WTC11 (cell line): ENCODE measurements around the gene LY6G5C. TPM values are rescaled to one million over a fixed set of nuclear protein-coding genes. Genes with fewer than 3 reads are reported as not detected.

Experiments
- ATAC-seq: fragments of 200-7000 bp; cut with Tn5 transposase; 2 replicates; pipeline ENCODE4 v1.10.0; 2021; ENCODE audit warnings: mild to moderate bottlenecking, moderate library complexity
- CTCF ChIA-PET: fragments of 300-600 bp; sonication (Branson Sonifier 250); formaldehyde crosslinking; loops from one replicate; lab custom pipeline; 2021; ENCODE audit warnings: antibody characterized with exemption; lab: Charles Lee
- POLR2A ChIA-PET: fragments of 350-600 bp; sonication (Branson Sonifier 250); formaldehyde crosslinking; loops from one replicate; lab custom pipeline; 2021; ENCODE audit warnings: antibody characterized with exemption; lab: Charles Lee
- DNase-seq: peaks from one replicate; pipeline ENCODE4 v3.0.0; 2021; ENCODE audit warnings: low spot score
- H3K27ac Mint-ChIP-seq: 2 replicates; pipeline ENCODE4 v1.8.0; 2021; ENCODE audit warnings: mixed read lengths
- H3K27me3 Mint-ChIP-seq: 2 replicates; pipeline ENCODE4 v1.8.0; 2021; ENCODE audit warnings: low read depth, mild to moderate bottlenecking, moderate library complexity, mixed read lengths
- H3K36me3 Mint-ChIP-seq: 2 replicates; pipeline ENCODE4 v1.8.0; 2021; ENCODE audit warnings: mixed read lengths
- H3K4me1 Mint-ChIP-seq: 2 replicates; pipeline ENCODE4 v1.8.0; 2022; ENCODE audit warnings: mixed read lengths
- H3K4me3 Mint-ChIP-seq: 2 replicates; pipeline ENCODE4 v1.8.0; 2021; ENCODE audit warnings: mild to moderate bottlenecking, moderate library complexity, mixed read lengths
- H3K9me3 Mint-ChIP-seq: 2 replicates; pipeline ENCODE4 v1.8.0; 2021; ENCODE audit warnings: mixed read lengths
- ATF6 ChIP-seq: sonication (generic); formaldehyde crosslinking; IDR thresholded peaks from 2 replicates; pipeline ENCODE4 v1.8.1; 2023; ENCODE audit warnings: mild to moderate bottlenecking, missing genetic modification reagents
- CREB1 ChIP-seq: sonication (generic); formaldehyde crosslinking; IDR thresholded peaks from 2 replicates; pipeline ENCODE4 v1.8.0; 2023; ENCODE audit warnings: mild to moderate bottlenecking, missing genetic modification reagents
- EMX1 ChIP-seq: fragments of 250-450 bp; sonication (Bioruptor Pico); IDR thresholded peaks from 2 replicates; pipeline ENCODE4 v1.8.0; 2021; ENCODE audit warnings: mild to moderate bottlenecking
- ETV6 ChIP-seq: sonication (generic); formaldehyde crosslinking; IDR thresholded peaks from 2 replicates; pipeline ENCODE4 v1.8.1; 2022; ENCODE audit warnings: mild to moderate bottlenecking, missing genetic modification reagents
- FOXK1 ChIP-seq: sonication (generic); formaldehyde crosslinking; IDR thresholded peaks from 2 replicates; pipeline ENCODE4 v1.8.0; 2022; ENCODE audit warnings: mild to moderate bottlenecking, moderate library complexity, missing genetic modification reagents
- GTF2I ChIP-seq: fragments of 250-450 bp; sonication (Bioruptor Pico); conservative IDR thresholded peaks from 2 replicates; pipeline ENCODE4 v1.4.0; 2021; ENCODE audit warnings: mild to moderate bottlenecking
- IRF2 ChIP-seq: sonication (generic); formaldehyde crosslinking; IDR thresholded peaks from 2 replicates; pipeline ENCODE4 v1.8.0; 2022; ENCODE audit warnings: low read depth, missing genetic modification reagents, borderline replicate concordance
- KAT7 ChIP-seq: sonication (generic); formaldehyde crosslinking; IDR thresholded peaks from 2 replicates; pipeline ENCODE4 v1.8.1; 2023; ENCODE audit warnings: missing genetic modification reagents, mild to moderate bottlenecking, borderline replicate concordance
- MAX ChIP-seq: sonication (generic); formaldehyde crosslinking; IDR thresholded peaks from 2 replicates; pipeline ENCODE4 v1.8.0; 2022; ENCODE audit warnings: mild to moderate bottlenecking, missing genetic modification reagents
- PREB ChIP-seq: sonication (generic); formaldehyde crosslinking; IDR thresholded peaks from 2 replicates; pipeline ENCODE4 v1.8.1; 2022; ENCODE audit warnings: mild to moderate bottlenecking, missing genetic modification reagents, moderate library complexity, borderline replicate concordance
- PRRX2 ChIP-seq: fragments of 250-450 bp; sonication (Bioruptor Pico); IDR thresholded peaks from 2 replicates; pipeline ENCODE4 v1.8.0; 2021; ENCODE audit warnings: mild to moderate bottlenecking
- RELA ChIP-seq: sonication (generic); formaldehyde crosslinking; IDR thresholded peaks from 2 replicates; pipeline ENCODE4 v1.8.1; 2022; ENCODE audit warnings: missing genetic modification reagents, mild to moderate bottlenecking, borderline replicate concordance
- TEAD1 ChIP-seq: sonication (generic); formaldehyde crosslinking; IDR thresholded peaks from 2 replicates; pipeline ENCODE4 v1.8.0; 2022; ENCODE audit warnings: mild to moderate bottlenecking, missing genetic modification reagents
- TEAD4 ChIP-seq: sonication (generic); formaldehyde crosslinking; IDR thresholded peaks from 2 replicates; pipeline ENCODE4 v1.8.0; 2022; ENCODE audit warnings: mild to moderate bottlenecking, missing genetic modification reagents
- ZBTB21 ChIP-seq: sonication (generic); formaldehyde crosslinking; IDR thresholded peaks from 2 replicates; pipeline ENCODE4 v1.8.1; 2023; ENCODE audit warnings: mild to moderate bottlenecking, missing genetic modification reagents, borderline replicate concordance
- ZNF317 ChIP-seq: sonication (generic); formaldehyde crosslinking; IDR thresholded peaks from 2 replicates; pipeline ENCODE4 v1.8.1; 2023; ENCODE audit warnings: low read depth, mild to moderate bottlenecking, moderate library complexity, missing genetic modification reagents, borderline replicate concordance
- ZNF396 ChIP-seq: fragments of 250-450 bp; sonication (Bioruptor Pico); IDR thresholded peaks from 2 replicates; pipeline ENCODE4 v1.8.0; 2021; ENCODE audit warnings: mild to moderate bottlenecking, moderate library complexity, borderline replicate concordance
- ZNF425 ChIP-seq: fragments of 250-450 bp; sonication (Bioruptor Pico); conservative IDR thresholded peaks from 2 replicates; pipeline ENCODE4 v1.9.0; 2021; ENCODE audit warnings: mild to moderate bottlenecking
- ZNF532 ChIP-seq: fragments of 250-450 bp; sonication (Bioruptor Pico); IDR thresholded peaks from 2 replicates; pipeline ENCODE4 v1.9.0; 2021; ENCODE audit warnings: mild to moderate bottlenecking, borderline replicate concordance
- total RNA-seq: library from RNA; stranded (reverse); gene quantifications from 3 replicates; pipeline ENCODE4 v1.2.3, GENCODE V29; 2021

LY6G5C gene
- total RNA-seq, 1 experiment from 2014 or later, result 1.0 TPM

GRCh38 chr6:31661262-31662123 lies 19.4 kb downstream of the LY6G5C start:
- CTCF ChIA-PET, result interaction anchor here (0.6 to 2.2 kb wide), 17 partner anchors 9 to 291 kb away, joined by 3 to 14 read pairs (median 6); partner anchors contain the start of genes ATP6V1G2, BAG6, CLIC1 and DDAH2
- Mint-ChIP-seq H3K36me3 (peaks cover 27% of the 10 kb centered on the region), H3K27ac (peak overlapping the region; percentile 91), H3K9me3 (no peaks in the 10 kb centered on the region), H3K27me3 (no peaks in the 10 kb centered on the region), H3K4me3 (peak overlapping the region; percentile 89), H3K4me1 (peaks cover 40% of the 10 kb centered on the region)
- TF ChIP-seq MAX (CRISPR knock-in tag) (no peak), ZBTB21 (no peak), ZNF396 (CRISPR knock-in tag) (no peak), ATF6 (CRISPR knock-in tag) (no peak), FOXK1 (CRISPR knock-in tag) (no peak), ZNF532 (CRISPR knock-in tag) (no peak), PREB (CRISPR knock-in tag) (no peak)
- ATAC-seq (no peak), DNase-seq (no peak)
- POLR2A ChIA-PET, result interaction anchor here (0.7 to 1.4 kb wide), 8 partner anchors 9 to 166 kb away, joined by 3 to 11 read pairs (median 4); partner anchors contain the start of genes ABHD16A, BAG6, DDAH2 and DDX39B

- DNase-seq (peak; percentile 89), ATAC-seq (peak; percentile 83)
- Mint-ChIP-seq H3K27ac (peak within 1 kb of the TSS; percentile 91), H3K36me3 (peaks cover 29% of the 10 kb centered on the region), H3K27me3 (no peaks in the 10 kb centered on the region), H3K4me3 (peak within 1 kb of the TSS; percentile 89), H3K9me3 (no peaks in the 10 kb centered on the region), H3K4me1 (peaks cover 38% of the 10 kb centered on the region)
- CTCF ChIA-PET, result interaction anchor here (0.8 to 2.2 kb wide), 17 partner anchors 9 to 292 kb away, joined by 3 to 14 read pairs (median 6); partner anchors contain the start of genes ATP6V1G2, BAG6, CLIC1 and DDAH2
- POLR2A ChIA-PET, result interaction anchor here (0.7 to 1.4 kb wide), 9 partner anchors 8 to 167 kb away, joined by 3 to 11 read pairs (median 4); partner anchors contain the start of genes ABHD16A, BAG6, DDAH2 and DDX39B
- TF ChIP-seq ZNF317 (CRISPR knock-in tag), result peak; percentile 42; the same call in 1 of the 2 replicates
- peak; percentile 89 for TF ChIP-seq PRRX2 (CRISPR knock-in tag)
- TF ChIP-seq KAT7 (CRISPR knock-in tag), result 0 out of 2 replicates have a peak, but pooled peaks have one; percentile 34
- TF ChIP-seq MAX (CRISPR knock-in tag), result peak; percentile 63; the same call in 1 of the 2 replicates
- peak; percentile 53; the same call in 1 of the 2 replicates for TF ChIP-seq TEAD1 (CRISPR knock-in tag)
- TF ChIP-seq TEAD4 (CRISPR knock-in tag), result no peak
- TF ChIP-seq ZNF425 (CRISPR knock-in tag), result 0 out of 2 replicates have a peak, but pooled peaks have one; percentile 58
- TF ChIP-seq ZBTB21, result no peak
- peak; percentile 12; the same call in 1 of the 2 replicates for TF ChIP-seq CREB1 (CRISPR knock-in tag)
- no peak for TF ChIP-seq GTF2I (CRISPR knock-in tag)
- peak; percentile 85; the same call in 1 of the 2 replicates for TF ChIP-seq EMX1 (CRISPR knock-in tag)
- 0 out of 2 replicates have a peak, but pooled peaks have one; percentile 41 for TF ChIP-seq RELA (CRISPR knock-in tag)
- no peak for TF ChIP-seq IRF2 (CRISPR knock-in tag)
- peak; percentile 53; the same call in 1 of the 2 replicates for TF ChIP-seq ETV6
Measured at GRCh38 chr6:31660381-31661261, 20.2 kb downstream of the LY6G5C start, which contains the start of gene C6orf47. Gene C6orf47, minus strand, starts transcription at chr6:31660778. Its CDS starts 831 bp downstream, at chr6:31659947.
